KOPT-K1 (cell line): Measurements from ENCODE around the gene TP53RK.
"Not testable (repeated sequence)": the region's sequence is repeated elsewhere in the genome, so short reads cannot be mapped to it uniquely, and the experiment has no call there.

Experiments
- H3K27ac ChIP-seq: fragments of 200-600 bp; sonication (generic); 2 replicates; pipeline ENCODE4 v1.5.1; 2016; ENCODE audit warnings: antibody characterized with exemption, mild to moderate bottlenecking, low read depth, low read length; ENCODE audit not compliant: poor library complexity, severe bottlenecking
- H3K36me3 ChIP-seq: fragments of 200-600 bp; sonication (generic); 2 replicates; pipeline ENCODE4 v1.5.1; 2017; ENCODE audit warnings: antibody characterized with exemption, mild to moderate bottlenecking, low read length, moderate library complexity; ENCODE audit not compliant: insufficient read depth
- H3K9me3 ChIP-seq: fragments of 200-600 bp; sonication (generic); 2 replicates; pipeline ENCODE4 v1.5.1; 2017; ENCODE audit warnings: antibody characterized with exemption, low read length, mild to moderate bottlenecking; ENCODE audit not compliant: insufficient read depth, poor library complexity, severe bottlenecking

TP53RK gene

GRCh38 chr20:46681032-46681854 is 8.0 kb downstream of the TP53RK start:
- Histone ChIP-seq H3K36me3 (peaks cover 42% of the 10 kb centered on the region), H3K9me3 (no peaks in the 10 kb centered on the region), H3K27ac (no peak overlapping the region)

- Histone ChIP-seq H3K27ac (no peak overlapping the region), H3K9me3 (no peaks in the 10 kb centered on the region), H3K36me3 (peaks cover 36% of the 10 kb centered on the region)
These were observed 8.6 kb downstream of the TP53RK start for GRCh38 chr20:46680684-46681031.

- peaks cover 16% of the 10 kb centered on the region; the same call in 1 of the 2 replicates for H3K36me3 ChIP-seq
- no peaks in the 10 kb centered on the region for H3K9me3 ChIP-seq
- no peak overlapping the region for H3K27ac ChIP-seq
These were observed 10.7 kb downstream of the TP53RK start for GRCh38 chr20:46678516-46678915.

- no peaks in the 10 kb centered on the region for H3K9me3 ChIP-seq
- H3K27ac ChIP-seq, result no peak overlapping the region
- H3K36me3 ChIP-seq, result peaks cover 15% of the 10 kb centered on the region; the same call in 1 of the 2 replicates
These were observed 11.6 kb downstream of the TP53RK start for GRCh38 chr20:46677608-46678007.

GRCh38 chr20:46676649-46677316 is 12.5 kb downstream of the TP53RK start:
- H3K9me3 ChIP-seq, result not testable (repeated sequence)

GRCh38 chr20:46674253-46675083 is 14.8 kb downstream of the TP53RK start:
- Histone ChIP-seq H3K36me3 (no peaks in the 10 kb centered on the region), H3K9me3 (peaks cover 19% of the 10 kb centered on the region), H3K27ac (no peak overlapping the region)

More at GRCh38 chr20:46676649-46677316, 12.5 kb downstream of the TP53RK start:
- peaks cover 15% of the 10 kb centered on the region; the same call in 1 of the 2 replicates for H3K36me3 ChIP-seq
- not testable (repeated sequence) for H3K27ac ChIP-seq

GRCh38 chr20:46673394-46674252 is 15.6 kb downstream of the TP53RK start:
- H3K27ac ChIP-seq, result no peak overlapping the region
- peaks cover 19% of the 10 kb centered on the region for H3K9me3 ChIP-seq

GRCh38 chr20:46672543-46673148 is 16.6 kb downstream of the TP53RK start:
- Histone ChIP-seq H3K36me3 (no peaks in the 10 kb centered on the region), H3K9me3 (peaks cover 19% of the 10 kb centered on the region), H3K27ac (no peak overlapping the region)

More at GRCh38 chr20:46673394-46674252, 15.6 kb downstream of the TP53RK start:
- no peaks in the 10 kb centered on the region for H3K36me3 ChIP-seq

GRCh38 chr20:46671866-46672542 is 17.2 kb downstream of the TP53RK start:
- Histone ChIP-seq H3K36me3 (no peaks in the 10 kb centered on the region), H3K9me3 (peaks cover 19% of the 10 kb centered on the region), H3K27ac (no peak overlapping the region)

GRCh38 chr20:46670585-46671584 is 18.4 kb downstream of the TP53RK start:
- Histone ChIP-seq H3K36me3 (no peaks in the 10 kb centered on the region), H3K27ac (no peak overlapping the region), H3K9me3 (peaks cover 19% of the 10 kb centered on the region)

GRCh38 chr20:46670228-46670584 is 19.0 kb downstream of the TP53RK start:
- H3K36me3 ChIP-seq, result no peaks in the 10 kb centered on the region
- H3K9me3 ChIP-seq, result peaks cover 19% of the 10 kb centered on the region
- no peak overlapping the region for H3K27ac ChIP-seq

GRCh38 chr20:46666818-46667515 is 22.3 kb downstream of the TP53RK start:
- H3K27ac ChIP-seq, result no peak overlapping the region
- no peaks in the 10 kb centered on the region for H3K36me3 ChIP-seq
- peaks cover 19% of the 10 kb centered on the region for H3K9me3 ChIP-seq
